Hematopoietic multipotent progenitor cell (in vitro differentiated cells): ENCODE measurements around the gene ZDHHC14. TPM values are rescaled to one million over a fixed set of nuclear protein-coding genes. Genes with fewer than 3 reads are reported as not detected.

ENCODE experiments used
- DNase-seq, 3 donors: peaks; one replicate each; pipeline ENCODE4 v3.0.0-alpha.2; 2011 to 2015; ENCODE audit warnings: low read depth in 2 of 3, low spot score in 2 of 3
- total RNA-seq: library from RNA; depleted of rRNA; stranded (reverse); fragments of >200 nt; gene quantifications from one replicate; pipeline ENCODE4 v1.2.3, GENCODE V29; 2012

Gene ZDHHC14
- total RNA-seq, 1 donor = 5.9 TPM

DNA sequence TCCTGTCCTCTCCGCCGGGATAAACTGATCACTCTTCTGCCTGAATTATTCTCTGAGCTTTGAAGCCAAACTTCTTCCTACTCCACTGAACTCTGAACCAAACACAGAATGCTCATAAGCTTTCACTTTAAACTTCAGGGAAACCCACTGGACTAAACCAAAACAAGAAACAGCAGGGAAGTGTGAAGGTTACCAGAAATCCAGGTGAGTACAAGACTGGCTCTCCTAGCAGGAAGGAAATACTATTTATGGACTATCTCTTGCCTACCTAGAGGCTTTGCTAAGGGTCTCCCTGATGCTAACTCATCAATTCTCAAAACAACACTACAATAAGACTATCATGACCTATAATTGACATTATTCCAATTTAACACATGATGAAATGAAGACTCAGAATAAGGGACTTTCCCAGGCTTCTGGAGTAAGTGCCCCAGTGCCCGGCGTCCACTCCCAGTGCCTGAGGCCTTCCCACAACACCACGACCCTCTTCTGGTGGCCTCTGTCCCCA is 145.0 kb downstream of the ZDHHC14 start:
- no peak for DNase-seq

DNA sequence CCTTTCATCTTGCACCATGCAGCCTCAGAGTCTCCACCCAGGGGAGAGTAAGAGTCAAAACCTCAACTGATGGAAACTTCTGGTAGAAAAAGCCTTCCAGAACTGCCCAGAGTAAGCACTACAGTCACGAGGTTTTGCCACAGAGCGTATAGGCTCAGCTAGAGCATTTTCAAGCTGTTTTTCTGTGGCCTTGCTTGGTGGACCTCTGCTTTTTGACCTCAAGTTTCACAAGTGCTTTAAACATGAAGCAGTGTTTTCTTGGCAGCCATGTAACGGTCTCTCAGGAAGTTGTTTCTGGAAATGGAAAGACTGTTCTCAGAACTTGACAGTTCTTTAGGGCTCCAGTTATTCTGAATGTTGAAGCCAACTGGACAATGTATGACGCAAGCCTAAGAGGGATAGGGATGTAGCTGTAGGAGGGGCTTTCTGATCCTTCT is 146.5 kb downstream of the ZDHHC14 start:
- peak in 1 of 3 donors; percentile 25 for DNase-seq

GRCh38 chr6:157528931-157529653 is 148.1 kb downstream of the ZDHHC14 start:
- DNase-seq = no peak

DNA sequence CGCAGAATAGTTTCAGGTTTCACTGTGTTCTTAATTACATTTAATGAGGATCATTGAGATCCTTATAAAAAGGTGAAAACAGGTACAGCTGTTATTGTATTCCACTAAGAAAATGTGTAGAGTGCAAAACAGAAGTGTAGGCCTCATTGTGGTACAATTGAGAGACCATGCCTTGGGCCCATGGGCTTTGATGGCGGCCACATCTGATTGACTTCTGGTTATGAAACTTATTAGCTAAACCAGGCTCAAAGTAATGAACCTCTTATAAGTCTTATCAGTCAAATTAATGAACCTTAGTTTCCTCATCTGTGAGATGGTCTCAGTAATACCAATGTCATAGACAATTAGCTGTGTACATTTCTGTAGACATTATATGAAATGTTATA is 148.7 kb downstream of the ZDHHC14 start:
- DNase-seq = no peak

GRCh38 chr6:157530126-157530525 is 149.1 kb downstream of the ZDHHC14 start:
- no peak for DNase-seq

DNA sequence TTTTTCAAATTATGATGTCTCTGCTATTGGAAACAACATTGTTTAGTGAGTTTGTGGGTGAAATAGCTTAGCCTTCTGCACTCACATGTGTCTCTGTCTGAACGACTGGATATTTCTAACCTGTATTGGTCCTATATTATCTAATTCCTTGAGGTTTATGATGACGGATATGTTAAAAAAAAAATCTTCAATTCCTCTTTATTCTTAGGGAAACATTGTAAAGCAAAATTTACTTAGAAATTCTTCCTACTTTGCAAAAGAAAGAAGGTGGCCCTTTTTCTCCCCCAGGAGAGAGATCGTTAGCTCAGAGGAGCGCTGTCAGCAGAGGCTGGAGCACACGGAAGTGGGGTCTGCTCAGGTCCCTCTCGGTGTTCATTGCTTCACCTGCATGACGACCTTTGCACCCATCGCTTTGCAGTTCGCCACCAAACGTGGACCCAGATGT is 149.8 kb downstream of the ZDHHC14 start:
- DNase-seq = no peak

GRCh38 chr6:157531169-157531985 is 150.4 kb downstream of the ZDHHC14 start:
- no peak for DNase-seq

DNA sequence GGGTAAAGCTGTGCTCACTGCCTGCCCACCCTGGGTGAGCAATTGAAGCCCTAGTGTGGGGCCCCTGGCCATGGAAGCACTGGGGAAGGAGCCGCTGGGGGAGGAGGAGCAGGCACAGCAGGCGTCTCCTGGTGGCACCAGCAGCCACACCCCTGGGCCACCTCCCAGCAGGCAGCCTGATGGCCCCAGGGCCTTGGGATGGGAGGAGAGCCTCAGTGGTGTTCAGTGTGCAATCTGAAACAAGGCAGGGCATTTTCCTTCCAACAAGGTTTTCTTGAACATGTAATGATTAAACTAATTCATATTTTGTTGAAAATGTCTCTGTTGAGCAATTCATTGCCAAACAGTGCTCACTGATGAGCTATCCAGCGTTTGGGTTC is 151.0 kb downstream of the ZDHHC14 start:
- DNase-seq = no peak

DNA sequence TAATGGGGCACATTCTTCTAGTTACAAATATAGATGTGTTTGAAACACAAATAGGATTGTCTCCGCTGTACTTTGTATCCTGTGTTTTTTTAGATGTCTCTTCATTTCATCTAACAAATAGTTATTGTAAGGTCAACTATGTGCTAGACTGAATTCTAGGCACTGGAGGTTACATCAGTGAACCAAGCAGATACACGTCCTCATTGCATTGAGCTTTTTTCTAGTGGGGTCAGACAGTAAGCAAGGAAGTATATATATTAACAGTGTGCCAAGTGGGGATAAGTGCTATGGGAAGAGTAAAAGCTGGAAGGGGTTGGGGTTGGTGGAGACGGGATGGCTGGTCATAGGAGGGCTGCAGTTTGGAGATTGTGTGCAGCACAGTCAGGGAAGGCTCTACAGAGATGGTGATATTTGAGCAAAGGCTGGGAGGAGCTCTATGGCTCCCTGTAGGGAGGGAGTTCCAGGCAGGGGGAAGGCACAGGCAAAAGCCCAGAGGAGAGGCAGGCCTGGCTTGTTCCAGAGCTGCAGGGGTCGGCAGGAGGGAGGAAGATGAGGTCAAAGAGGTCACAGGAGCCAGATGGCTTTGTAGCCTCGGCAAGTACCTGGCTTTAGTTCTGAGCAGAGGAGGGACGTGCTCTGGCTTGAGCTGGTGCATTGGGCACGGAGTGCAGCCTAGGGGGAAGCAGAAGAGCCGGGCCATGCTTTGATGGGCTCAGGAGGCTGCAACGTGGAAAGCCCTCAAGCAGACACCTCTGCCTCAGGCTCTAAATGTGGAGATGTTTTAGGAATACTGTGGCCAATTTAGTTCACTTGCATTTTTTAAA is 152.3 kb downstream of the ZDHHC14 start:
- DNase-seq = no peak

DNA sequence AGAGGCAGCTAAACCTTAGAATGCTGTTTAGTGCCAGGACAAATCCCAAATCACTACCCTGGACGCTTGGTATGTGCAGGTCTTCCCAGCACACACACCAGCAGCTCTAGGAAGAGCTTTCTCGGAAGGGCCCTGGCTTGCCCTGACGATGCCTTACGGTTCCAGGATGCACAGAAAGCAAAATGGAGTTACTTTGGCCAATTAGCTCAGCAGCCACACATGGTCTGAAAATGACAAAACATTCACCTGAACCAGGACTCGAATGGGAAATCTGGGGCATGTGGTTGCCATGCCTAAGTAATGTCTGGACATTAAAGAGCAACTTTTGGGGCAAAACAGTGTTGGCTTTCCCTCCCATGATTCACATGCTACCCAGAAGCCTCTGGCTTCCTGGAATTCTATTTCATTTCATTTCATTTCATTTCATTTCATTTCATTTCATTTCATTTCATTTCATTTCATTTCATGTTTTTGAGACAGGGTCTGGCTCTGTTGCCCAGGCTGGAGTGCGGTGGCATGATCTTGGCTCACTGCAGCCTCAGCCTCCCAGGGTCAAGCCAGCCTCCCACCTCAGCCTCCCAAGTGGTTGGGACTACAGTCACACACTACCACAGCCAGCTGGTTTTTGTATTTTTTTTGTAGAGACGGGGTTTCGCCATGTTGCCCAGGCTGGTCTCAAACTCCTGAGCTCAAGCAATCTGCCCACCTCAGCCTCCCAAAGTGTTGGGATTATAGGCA is 153.3 kb downstream of the ZDHHC14 start:
- DNase-seq = no peak

DNA sequence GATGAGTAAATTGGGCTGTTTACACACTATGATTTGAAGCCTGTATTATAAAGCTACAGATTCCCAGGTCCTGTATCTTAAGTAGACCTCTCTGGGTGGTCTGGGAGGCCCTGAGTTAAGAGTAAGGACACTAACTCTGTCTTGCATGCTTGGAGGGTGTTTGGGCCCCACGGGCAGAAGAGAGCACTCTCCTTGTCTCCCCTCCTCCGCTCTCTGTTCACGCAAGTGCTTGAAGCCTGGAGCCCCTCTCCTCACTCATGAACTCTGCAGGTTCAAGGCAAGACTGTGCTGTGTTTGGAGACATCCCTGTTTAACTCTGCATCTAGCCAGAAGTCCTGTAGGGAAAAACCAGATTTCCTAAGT is 154.0 kb downstream of the ZDHHC14 start:
- DNase-seq = no peak

GRCh38 chr6:157535340-157536222 is 154.6 kb downstream of the ZDHHC14 start:
- peak in 2 of 3 donors; percentile 52 to 63 for DNase-seq

- no peak for DNase-seq
These were observed 155.2 kb downstream of the ZDHHC14 start for GRCh38 chr6:157536223-157536545.

DNA sequence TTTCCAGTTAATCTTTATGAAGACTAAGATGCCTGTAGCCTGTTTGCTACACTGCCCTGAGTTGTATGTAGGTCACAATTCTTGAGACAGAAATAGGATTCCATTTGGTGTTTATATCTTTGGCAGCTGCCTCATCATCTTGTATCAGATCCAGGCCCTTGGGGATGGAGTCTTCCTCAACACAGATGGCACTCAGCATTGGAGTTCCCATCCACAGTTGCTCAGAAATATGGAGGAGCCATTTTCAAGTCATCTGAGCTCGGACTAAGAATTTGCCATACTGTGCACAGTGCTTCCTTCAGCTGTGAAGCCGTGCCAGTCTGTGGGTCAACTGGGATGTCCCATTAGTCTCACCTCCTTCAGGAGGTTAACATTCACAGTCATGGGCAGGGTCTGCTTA is 156.6 kb downstream of the ZDHHC14 start:
- DNase-seq = no peak

GRCh38 chr6:157538168-157538567 is 157.2 kb downstream of the ZDHHC14 start:
- peak in 1 of 3 donors; percentile 7 for DNase-seq

GRCh38 chr6:157538698-157539097 is 157.7 kb downstream of the ZDHHC14 start:
- DNase-seq = no peak

DNA sequence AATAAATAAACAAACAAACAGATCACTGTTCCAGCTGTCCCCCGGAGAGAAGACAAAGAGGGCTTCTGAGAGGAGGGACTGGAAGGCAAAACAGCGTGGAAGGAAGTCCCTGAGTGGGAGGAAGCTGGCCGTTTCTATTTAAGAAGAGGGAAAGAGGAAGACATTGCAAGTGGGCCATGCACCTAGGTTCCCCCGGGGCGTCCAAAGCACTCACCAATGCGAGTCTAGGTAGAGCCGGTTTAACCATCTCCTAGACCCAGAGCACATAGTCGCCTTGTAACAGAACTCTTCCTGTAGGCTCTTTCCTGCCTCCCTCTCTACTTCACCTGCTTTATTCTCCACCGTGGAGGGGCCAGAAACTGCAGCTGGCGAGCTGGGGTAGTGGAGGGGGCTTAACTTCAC is 158.4 kb downstream of the ZDHHC14 start:
- no peak for DNase-seq

- no peak for DNase-seq
These were observed 159.1 kb downstream of the ZDHHC14 start for GRCh38 chr6:157539900-157540752.
